Astrocyte (in vitro differentiated cells and primary cell): ENCODE measurements around the gene FIZ1.

Experiments
- CTCF ChIP-seq: IDR thresholded peaks from 2 replicates; pipeline ENCODE4 v1.5.1; 2011; ENCODE audit warnings: low read depth, mild to moderate bottlenecking, inconsistent platforms, low read length, moderate library complexity; ENCODE audit not compliant: insufficient read depth
- EZH2 ChIP-seq: IDR thresholded peaks from 2 replicates; pipeline ENCODE4 v1.6.1; 2012; ENCODE audit warnings: mild to moderate bottlenecking, low read length, inconsistent platforms; ENCODE audit not compliant: insufficient read depth

- TF ChIP-seq CTCF (no peak), EZH2 (no peak)
Measured at GRCh38 chr19:55613930-55614710, 14.8 kb upstream of the FIZ1 start.
